ENCODE measurements around the gene E2F2. TPM values are rescaled to one million over a fixed set of nuclear protein-coding genes. Genes with fewer than 3 reads are reported as not detected.

Gene E2F2
- total RNA-seq, 4 donors from 2014 or later = 4.5 to 12.9 (median 8.4) TPM

DNA sequence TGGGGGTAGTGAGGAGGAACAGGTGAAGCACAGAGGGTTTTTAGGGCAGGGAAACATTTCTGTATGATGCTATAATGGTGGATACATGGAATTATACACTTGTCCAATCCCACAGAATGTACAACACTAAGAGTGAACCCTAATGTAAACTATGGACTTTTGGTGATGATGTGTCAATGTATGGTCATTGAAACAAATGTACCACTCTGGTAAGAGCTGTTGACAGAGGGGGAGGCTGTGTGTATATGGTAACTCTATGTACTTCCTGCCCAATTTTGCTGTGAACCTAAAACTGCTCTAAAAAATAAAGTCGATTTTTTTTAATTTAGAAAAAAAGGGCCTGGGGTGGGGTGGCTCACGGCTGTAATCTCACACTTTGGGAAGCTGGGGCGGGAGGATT, 70.0 kb downstream of the E2F2 start:
- no peak for TF ChIP-seq EP300 (IDR thresholded peaks at IDR 0.05)
- TF ChIP-seq, protein P1, sequence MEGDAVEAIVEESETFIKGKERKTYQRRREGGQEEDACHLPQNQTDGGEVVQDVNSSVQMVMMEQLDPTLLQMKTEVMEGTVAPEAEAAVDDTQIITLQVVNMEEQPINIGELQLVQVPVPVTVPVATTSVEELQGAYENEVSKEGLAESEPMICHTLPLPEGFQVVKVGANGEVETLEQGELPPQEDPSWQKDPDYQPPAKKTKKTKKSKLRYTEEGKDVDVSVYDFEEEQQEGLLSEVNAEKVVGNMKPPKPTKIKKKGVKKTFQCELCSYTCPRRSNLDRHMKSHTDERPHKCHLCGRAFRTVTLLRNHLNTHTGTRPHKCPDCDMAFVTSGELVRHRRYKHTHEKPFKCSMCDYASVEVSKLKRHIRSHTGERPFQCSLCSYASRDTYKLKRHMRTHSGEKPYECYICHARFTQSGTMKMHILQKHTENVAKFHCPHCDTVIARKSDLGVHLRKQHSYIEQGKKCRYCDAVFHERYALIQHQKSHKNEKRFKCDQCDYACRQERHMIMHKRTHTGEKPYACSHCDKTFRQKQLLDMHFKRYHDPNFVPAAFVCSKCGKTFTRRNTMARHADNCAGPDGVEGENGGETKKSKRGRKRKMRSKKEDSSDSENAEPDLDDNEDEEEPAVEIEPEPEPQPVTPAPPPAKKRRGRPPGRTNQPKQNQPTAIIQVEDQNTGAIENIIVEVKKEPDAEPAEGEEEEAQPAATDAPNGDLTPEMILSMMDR (IDR thresholded peaks at IDR 0.05) = no peak
- TF ChIP-seq POLR2AphosphoS5 (IDR thresholded peaks at IDR 0.05) = no peak
- TF ChIP-seq POLR2A (IDR thresholded peaks at IDR 0.05) = no peak
- H3K27me3 ChIP-seq = no peaks in the 10 kb centered on the region
- no peak overlapping the region for H3K27ac ChIP-seq
- WGBS = 82% methylated on average over 3 of the region's 3 CpGs
- no peak overlapping the region for H3K4me3 ChIP-seq
- no peaks in the 10 kb centered on the region for H3K36me3 ChIP-seq
- peaks cover 21% of the 10 kb centered on the region for H3K4me1 ChIP-seq
- DNase-seq (ENCODE audit: low spot score in 2 of 2) = no peak
- H3K9me3 ChIP-seq = no peaks in the 10 kb centered on the region

DNA sequence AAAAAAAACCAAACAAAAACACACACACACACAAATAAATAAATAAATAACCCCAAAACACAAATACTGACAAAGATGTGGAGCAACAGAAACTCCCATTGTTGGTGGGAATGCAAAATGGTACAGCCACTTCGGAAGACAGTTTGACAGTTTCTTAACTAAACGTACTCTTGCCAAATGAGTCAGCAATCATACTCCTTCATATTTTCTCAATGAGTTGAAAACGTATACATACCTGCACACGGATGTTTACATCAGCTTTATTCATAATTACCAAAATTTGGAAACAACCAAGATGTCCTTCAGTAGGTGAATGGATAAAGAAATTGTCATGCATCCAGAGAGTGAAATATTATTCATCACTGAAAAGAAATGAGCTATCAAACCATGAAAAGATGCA, 70.5 kb downstream of the E2F2 start:
- DNase-seq (ENCODE audit: low spot score in 2 of 2) = no peak
- Histone ChIP-seq H3K9me3 (no peaks in the 10 kb centered on the region), H3K36me3 (no peaks in the 10 kb centered on the region), H3K4me3 (no peak overlapping the region), H3K27ac (no peak overlapping the region), H3K27me3 (no peaks in the 10 kb centered on the region), H3K4me1 (peaks cover 21% of the 10 kb centered on the region)
- TF ChIP-seq EP300 (IDR thresholded peaks at IDR 0.05) = no peak
- TF ChIP-seq POLR2A (IDR thresholded peaks at IDR 0.05) = no peak
- TF ChIP-seq POLR2AphosphoS5 (IDR thresholded peaks at IDR 0.05) = no peak
- TF ChIP-seq, protein P1 (IDR thresholded peaks at IDR 0.05) = no peak
- WGBS = 64% methylated on average over 4 of the region's 4 CpGs

DNA sequence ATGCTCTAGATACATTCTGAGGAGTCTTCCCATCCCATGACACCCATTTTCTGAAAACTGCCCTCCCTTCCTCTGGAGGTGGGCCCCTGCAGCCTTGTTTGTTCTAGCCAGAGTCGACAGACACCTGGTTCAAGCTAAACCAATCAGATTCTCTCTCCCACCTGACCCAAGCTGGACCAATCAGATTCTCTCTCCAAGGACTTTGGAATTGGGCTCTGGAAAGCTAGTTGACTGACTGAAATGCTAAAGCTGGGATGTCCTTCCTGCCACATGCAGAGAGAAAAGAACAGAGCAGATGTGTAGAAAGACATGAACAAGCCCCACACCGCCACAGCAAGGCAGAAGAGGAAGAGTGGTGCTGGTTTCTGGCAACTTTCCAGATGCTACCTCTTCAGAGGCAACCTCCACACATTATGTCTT, 71.7 kb downstream of the E2F2 start:
- WGBS = 69% methylated on average over 2 of the region's 2 CpGs
- DNase-seq (ENCODE audit: low spot score in 2 of 2) = no peak
- H3K36me3 ChIP-seq = peaks cover 9% of the 10 kb centered on the region
- no peaks in the 10 kb centered on the region for H3K27me3 ChIP-seq
- H3K9me3 ChIP-seq = no peaks in the 10 kb centered on the region
- no peak overlapping the region for H3K4me3 ChIP-seq
- peaks cover 24% of the 10 kb centered on the region for H3K4me1 ChIP-seq
- TF ChIP-seq EP300 (IDR thresholded peaks at IDR 0.05) = no peak
- no peak for TF ChIP-seq POLR2A (IDR thresholded peaks at IDR 0.05)
- H3K27ac ChIP-seq = no peak overlapping the region

Other genes with a start within 250 kb of the E2F2 start
- gene HNRNPR, start 186.9 kb downstream of the E2F2 start, total RNA-seq = 10 to 100 TPM; 60.9 to 85.3 (median 66.0) TPM
- 10 to 100 TPM; 21.1 to 38.2 (median 30.3) TPM for gene ZNF436, start 161.4 kb downstream of the E2F2 start, total RNA-seq
- 10 to 100 TPM; 34.1 to 93.1 (median 43.2) TPM for gene TCEA3, start 106.5 kb downstream of the E2F2 start, total RNA-seq
- gene ASAP3, start 47.1 kb downstream of the E2F2 start, total RNA-seq = 100 to 1,000 TPM in 2 of 4 donors, 10 to 100 TPM in 2; 68.7 to 130 (median 88.5) TPM
- gene ID3, start 28.3 kb upstream of the E2F2 start, total RNA-seq = 100 to 1,000 TPM in 3 of 4 donors, 10 to 100 TPM in 1; 91.1 to 194 (median 149) TPM
- gene RPL11, start 160.6 kb upstream of the E2F2 start, total RNA-seq = 1,000 to 10,000 TPM in 3 of 4 donors, 100 to 1,000 TPM in 1; 864 to 1,286 (median 1,238) TPM
- gene ELOA, start 212.2 kb upstream of the E2F2 start, total RNA-seq = 10 to 100 TPM; 38.2 to 58.2 (median 42.8) TPM
- 10 to 100 TPM; 49.4 to 93.1 (median 74.3) TPM for gene PITHD1, start 247.2 kb upstream of the E2F2 start, total RNA-seq